Measurements from ENCODE around the gene PLIN5.
"Not testable (repeated sequence)": the region's sequence is repeated elsewhere in the genome, so short reads cannot be mapped to it uniquely, and the experiment has no call there.

Gene PLIN5

DNA sequence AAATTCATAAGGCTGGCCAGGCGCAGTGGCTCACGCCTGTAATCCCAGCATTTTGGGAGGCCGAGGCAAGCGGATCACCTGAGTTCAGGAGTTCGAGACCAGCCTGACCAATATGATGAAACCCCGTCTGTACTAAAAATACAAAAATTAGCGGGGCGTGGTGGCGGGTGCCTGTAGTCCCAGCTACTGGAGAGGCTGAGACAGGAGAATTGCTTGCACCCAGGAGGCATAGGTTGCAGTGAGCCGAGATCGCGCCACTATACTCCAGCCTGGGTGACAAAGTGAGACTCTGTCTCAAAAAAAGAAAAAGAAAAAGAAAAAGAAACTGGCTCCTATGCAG is 6.8 kb upstream of the PLIN5 start:
- not testable (repeated sequence) for DNase-seq

DNA sequence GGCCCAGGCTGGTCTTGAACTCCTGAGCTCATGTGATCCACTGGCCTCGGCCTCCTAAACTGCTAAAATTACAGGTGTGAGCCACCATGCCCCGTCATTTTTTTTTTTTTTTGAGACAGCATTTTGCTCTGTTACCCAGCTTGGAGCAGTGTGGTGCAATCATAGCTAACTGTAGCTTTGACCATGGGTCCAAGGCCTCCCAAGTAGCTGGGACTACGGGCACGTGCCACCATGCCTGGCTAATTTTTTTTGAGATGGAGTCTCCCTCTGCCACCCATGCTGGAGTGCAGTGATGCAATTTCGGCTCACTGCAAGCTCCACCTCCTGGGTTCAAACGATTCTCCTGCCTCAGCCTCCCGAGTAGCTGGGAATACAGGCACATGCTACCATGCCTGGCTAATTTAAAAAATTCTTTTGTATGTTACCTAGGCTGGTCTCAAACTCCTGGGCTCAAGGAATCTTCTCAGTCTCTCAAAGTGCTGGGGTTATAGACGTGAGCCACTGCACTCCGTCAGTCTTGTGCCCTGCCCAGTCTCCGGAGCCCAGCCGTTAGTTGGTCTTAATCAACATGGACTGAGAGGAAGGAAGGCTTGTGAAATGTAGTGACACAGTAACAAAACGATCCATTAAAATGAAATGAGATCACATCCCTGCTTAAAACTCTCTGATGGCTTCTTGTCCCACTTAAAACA is 6.2 kb upstream of the PLIN5 start:
- no peak for DNase-seq

- no peak for DNase-seq
These were observed 4.9 kb upstream of the PLIN5 start, which contains the start of gene LRG1 for GRCh38 chr19:4539693-4540581. LRG1 (minus strand) TSS chr19:4540036; CDS start chr19:4540013, 23 bp downstream.

DNA sequence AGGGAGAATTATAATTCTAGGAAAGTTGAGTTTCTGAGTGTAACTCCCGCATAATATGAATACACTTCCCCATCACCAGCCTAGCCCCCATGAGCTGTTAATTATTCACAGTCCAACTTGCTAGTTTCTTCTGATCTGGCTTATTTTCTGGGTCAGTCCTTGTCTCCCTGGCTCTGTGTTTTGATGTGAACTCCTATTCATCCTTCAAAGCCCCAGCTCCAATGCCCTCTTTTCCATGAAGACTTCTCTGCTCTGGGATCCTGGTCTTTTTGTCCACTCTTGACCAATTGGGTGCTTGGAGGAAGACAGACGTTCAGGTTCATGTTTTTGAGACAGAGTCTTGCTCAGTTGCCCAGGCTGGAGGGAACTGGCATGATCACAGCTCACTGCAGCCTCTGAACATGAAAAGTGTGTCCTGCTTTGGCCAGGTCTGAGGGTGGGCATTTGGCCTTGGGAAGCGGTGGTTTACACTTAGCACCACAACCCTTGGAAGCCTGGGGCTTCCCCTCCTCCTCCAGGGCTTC is 4.2 kb upstream of the PLIN5 start:
- no peak for DNase-seq

DNA sequence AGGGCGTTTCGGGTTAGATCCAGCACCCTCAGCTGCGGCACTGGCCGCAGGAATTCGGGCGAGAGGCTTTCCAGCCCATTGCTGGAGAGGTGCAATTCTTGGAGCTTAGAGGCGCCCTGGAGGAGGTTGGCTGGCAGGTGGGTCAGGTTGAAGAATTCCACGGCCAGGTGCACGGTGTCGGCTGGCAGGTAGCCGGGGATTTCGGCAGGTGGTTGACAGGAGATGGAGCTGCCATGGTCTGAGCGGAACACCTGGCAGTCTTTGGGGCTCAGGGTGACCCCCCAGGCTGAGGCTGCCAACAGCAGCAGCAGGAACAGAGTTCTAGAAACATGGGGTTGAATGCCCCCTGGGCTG is 3.6 kb upstream of the PLIN5 start:
- DNase-seq, result peak; percentile 37

GRCh38 chr19:4537953-4538600 is 3.1 kb upstream of the PLIN5 start:
- DNase-seq, result no peak

DNA sequence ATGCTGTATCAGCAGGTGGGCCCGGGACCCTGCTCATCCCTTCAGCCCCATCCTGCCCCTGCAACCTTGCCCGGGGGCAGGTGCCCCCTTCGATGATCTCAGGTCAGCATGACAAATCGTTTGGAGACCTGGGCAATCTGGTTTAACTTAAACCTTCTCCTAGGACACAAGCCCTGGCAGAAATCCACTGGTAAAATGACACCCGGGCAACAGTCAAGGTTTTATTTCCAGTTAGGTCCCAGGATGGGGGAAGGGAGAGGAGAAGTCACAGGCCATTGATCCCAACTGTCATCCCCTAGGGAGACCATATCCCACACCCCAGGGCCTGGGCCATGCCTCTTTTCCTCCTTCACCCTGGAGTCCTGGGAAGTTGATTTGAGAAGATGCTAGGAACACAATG is 1.8 kb upstream of the PLIN5 start:
- no peak for DNase-seq

DNA sequence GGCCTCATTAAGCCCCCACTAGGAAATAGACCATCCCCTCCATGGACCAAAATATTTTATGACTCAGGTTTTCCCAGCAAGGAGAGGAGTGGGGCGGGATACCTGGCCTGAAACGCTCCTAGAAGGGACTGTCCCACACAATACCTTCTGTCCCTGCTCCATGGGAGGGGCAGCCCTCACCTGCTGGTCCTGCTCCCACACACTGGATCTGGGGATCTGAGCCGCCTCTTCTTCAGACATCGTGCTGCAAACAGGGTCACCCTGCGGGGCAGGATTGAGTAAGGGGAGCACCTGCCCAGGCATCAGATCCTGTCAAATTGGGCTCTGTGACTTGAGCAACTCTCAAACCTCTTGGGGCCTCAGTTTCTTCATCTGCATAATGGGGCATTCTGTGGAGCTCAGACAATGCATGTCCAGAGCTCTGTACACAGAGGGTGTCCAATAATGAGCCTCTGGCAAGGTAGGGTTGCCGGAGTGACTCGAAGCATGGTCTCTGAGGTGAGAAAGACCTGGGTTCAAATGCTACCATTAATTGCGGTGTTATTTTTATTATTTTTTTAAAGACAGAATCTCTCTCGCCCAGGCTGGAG is 1.1 kb downstream of the PLIN5 start:
- DNase-seq, result no peak

DNA sequence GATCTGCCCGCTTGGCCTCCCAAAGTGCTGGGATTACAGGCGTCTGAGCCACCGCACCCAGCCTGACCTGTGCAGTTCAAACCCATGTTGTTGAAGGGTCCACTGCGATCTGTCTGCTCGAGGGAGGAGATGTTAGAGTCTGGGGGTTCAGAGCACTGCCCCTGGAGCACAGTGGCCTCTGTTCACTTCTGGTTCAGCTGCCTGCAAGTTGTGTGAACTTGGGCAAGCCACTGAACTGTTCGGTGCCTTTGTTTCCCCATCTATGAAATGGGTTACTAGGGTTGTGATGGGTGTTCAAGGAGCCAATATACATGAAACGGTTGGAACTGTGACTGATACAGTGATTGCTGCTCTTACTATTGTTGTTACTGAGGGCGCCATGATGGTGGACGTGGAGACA is 1.7 kb downstream of the PLIN5 start:
- no peak for DNase-seq

DNA sequence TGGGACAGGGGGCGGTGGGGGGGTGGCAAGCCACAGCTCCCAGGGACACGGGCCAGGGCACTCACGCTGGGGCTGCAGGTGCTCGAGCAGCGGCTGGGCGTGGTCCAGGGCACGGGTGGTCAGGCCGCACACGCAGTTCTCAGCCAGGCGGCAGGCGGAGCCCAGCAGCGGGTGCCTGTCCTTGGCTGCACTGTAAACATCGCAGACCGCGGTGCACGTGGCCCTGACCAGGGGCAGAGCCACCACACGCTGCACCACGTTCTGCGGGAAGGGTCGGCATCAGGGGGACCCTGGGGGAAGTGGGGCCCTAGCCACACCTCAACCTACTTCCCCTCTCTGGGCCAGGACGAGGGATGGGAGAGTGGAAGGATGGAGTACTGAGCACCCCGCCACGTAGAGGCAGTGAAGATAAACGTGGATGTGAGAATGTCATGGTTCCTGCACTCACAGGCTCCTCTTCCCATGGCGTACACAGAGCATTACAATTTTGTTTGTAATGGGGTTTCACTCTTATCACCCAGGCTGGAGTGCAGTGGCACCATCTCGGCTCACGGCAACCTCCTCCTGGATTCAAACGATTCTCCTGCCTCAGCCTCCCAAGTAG is 3.4 kb downstream of the PLIN5 start:
- DNase-seq, result no peak

DNA sequence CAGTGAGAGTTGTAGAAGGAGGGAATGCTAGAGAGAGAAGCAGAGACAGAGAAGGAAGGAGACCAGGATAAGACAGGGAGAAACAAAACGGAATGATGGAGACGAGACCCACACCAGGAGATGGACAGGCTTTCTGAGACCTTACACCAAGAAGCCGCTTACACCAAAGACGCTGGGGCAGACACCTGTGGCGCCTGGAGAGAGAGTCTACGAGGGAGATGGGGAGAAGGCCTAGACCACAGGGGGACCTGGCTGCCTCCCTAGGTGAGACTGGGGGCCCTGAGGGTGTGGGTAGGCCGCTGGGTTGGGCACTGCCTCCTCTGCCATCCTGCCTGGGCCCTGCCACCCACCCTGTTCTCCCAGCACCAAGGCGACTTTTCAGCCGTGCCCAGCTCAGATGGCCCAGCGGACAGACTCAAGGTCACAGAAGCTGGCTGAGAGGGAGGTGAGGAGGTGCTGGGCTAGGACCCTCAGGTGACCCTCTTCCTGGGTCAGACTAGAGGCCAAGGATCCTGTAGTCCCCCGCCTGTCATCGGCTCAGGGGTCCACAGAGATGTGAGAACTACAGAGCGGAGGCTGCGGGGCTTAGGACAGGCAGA is 5.0 kb downstream of the PLIN5 start:
- DNase-seq, result no peak

DNA sequence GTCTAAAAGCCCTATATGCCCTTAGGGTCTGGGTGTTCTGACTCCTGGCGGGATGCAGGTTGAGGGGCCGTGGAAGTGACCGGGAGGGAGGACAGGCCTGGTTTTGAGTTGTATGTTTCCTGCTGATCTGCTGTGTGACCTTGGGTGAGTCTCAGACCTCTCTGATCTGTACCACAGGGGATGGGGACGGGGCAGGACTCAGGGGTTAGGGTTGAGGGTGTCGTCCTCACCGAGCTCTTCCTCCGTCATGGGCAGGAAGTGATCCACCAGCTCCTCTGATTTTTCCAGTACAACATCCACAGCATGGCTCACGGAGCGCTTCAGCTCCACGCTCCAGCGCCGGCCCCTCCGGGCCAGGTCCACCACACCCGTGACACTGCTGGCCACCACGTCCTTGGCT is 6.2 kb downstream of the PLIN5 start:
- DNase-seq, result no peak

- DNase-seq, result not testable (repeated sequence)
These were observed 7.6 kb downstream of the PLIN5 start for GRCh38 chr19:4527377-4527776.

GRCh38 chr19:4525563-4526002 is 9.4 kb downstream of the PLIN5 start:
- DNase-seq, result no peak

GRCh38 chr19:4524808-4525562 is 10.0 kb downstream of the PLIN5 start:
- peak; percentile 49 for DNase-seq

GRCh38 chr19:4523306-4524110 is 11.5 kb downstream of the PLIN5 start:
- no peak for DNase-seq

DNA sequence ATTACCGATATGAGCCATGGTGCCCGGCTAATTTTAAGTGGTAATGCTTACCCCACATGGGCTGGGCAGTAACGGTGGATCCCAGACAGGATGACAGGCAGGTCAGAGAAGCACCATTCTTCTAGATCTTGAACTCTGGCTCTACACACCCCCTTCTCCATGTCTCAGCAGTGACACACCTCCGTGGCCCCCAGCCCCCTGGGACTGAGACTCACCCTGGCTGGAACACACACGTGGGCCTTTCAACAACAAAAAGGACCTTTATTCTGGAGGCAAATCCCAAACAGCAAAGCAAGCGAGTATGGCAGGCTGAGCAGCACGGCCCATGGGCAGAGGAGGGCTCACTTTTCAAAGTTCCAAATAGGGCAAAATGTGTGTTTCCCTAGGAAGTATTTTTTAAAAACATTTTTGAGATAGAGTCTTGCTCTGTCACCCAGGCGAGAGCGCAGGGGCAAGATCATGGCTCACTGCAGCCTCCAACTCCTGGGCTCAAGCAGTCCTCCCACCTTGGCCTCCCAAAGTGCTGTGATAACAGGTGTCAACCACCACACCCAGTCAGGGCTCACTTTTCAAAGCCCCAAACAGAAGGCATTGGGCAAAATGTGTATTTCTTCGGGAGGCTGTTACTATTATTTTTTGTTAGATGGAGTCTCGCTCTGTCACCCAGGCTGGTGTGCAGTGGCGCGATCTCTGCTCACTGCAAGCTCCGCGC is 12.6 kb downstream of the PLIN5 start:
- no peak for DNase-seq

DNA sequence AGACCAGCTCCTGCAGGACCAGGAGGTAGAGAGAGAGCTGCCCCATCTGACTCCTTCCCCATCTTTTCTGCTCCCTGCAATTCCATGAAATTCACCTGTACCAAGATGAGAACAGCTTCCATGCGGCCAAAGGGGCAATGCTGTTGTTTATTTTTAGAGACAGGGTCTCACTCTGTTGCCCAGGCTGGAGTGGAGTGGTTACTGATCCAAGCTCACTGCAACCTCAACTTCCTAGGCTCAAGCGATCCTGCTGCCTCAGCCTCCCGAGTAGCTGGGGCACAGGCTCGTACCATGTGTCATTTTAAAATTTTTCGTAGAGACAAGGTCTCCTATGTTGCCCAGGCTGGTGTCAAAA is 13.2 kb downstream of the PLIN5 start:
- no peak for DNase-seq

- no peak for DNase-seq
These were observed 13.7 kb downstream of the PLIN5 start for GRCh38 chr19:4521170-4521887.
